ENCODE data around the gene CCNO.

Gene CCNO

GRCh38 chr5:55222092-55222984 is 11.1 kb downstream of the CCNO start:
- TF ChIP-seq ZNF654 (tag by site-specific recombination; IDR thresholded peaks at IDR 0.05; ENCODE audit: low read depth): no peak
- TF ChIP-seq ZNF155 (tag by site-specific recombination; IDR thresholded peaks at IDR 0.05): no peak
- no peak for TF ChIP-seq ZNF140 (tag by site-specific recombination; IDR thresholded peaks at IDR 0.05)
- no peak for TF ChIP-seq ZFP69B (tag by site-specific recombination; IDR thresholded peaks at IDR 0.05)
- TF ChIP-seq ZBTB1 (tag by site-specific recombination; IDR thresholded peaks at IDR 0.05): no peak
- no peak for TF ChIP-seq TSHZ1 (tag by site-specific recombination; IDR thresholded peaks at IDR 0.05; ENCODE audit: borderline replicate concordance)
- no peak for TF ChIP-seq ZNF223 (tag by site-specific recombination; IDR thresholded peaks at IDR 0.05)
- TF ChIP-seq ZBTB48 (tag by site-specific recombination; IDR thresholded peaks at IDR 0.05): no peak
- no peak for TF ChIP-seq ZNF677 (tag by site-specific recombination; IDR thresholded peaks at IDR 0.05)
- no peak for TF ChIP-seq ZNF76 (tag by site-specific recombination; IDR thresholded peaks at IDR 0.05; ENCODE audit: borderline replicate concordance, low read depth)
- TF ChIP-seq ZNF37A (tag by site-specific recombination; IDR thresholded peaks at IDR 0.05): no peak
- TF ChIP-seq MEIS1 (CRISPR knock-in tag; IDR thresholded peaks at IDR 0.05; ENCODE audit: borderline replicate concordance): no peak
- no peak for TF ChIP-seq ZBTB11 (tag by site-specific recombination; conservative IDR thresholded peaks at IDR 0.05; ENCODE audit: low read depth)
- TF ChIP-seq SP7 (tag by site-specific recombination; IDR thresholded peaks at IDR 0.05): no peak
- no peak for TF ChIP-seq ZNF274 (IDR thresholded peaks at IDR 0.05; ENCODE audit: low read length)
- TF ChIP-seq ZNF274 (tag by site-specific recombination; IDR thresholded peaks at IDR 0.05; ENCODE audit: borderline replicate concordance): no peak
- no peaks in the 10 kb centered on the region for H3K9me3 ChIP-seq (ENCODE audit: control insufficient read depth, insufficient read depth, low read depth, low read length)
- CTCF ChIA-PET: interaction anchor here (0.6 kb wide), 1 partner anchor 7 kb away, joined by 3 read pairs; no protein-coding TSS in a partner anchor
- H3K4me1 ChIP-seq (ENCODE audit: control insufficient read depth, insufficient read depth, low read length): no peaks in the 10 kb centered on the region; the same call in 1 of the 2 replicates
- peaks cover 0 to 21% of the 10 kb centered on the region in 2 experiments; a peak in 1 of 3 replicates for H3K36me3 ChIP-seq (ENCODE audit: control insufficient read depth in 2 of 2, insufficient read depth in 1 of 2, low read length in 2 of 2)
- no peak overlapping the region for H3K27ac ChIP-seq (ENCODE audit: extremely low read depth, low read depth, low read length)
- POLR2A ChIA-PET: no interaction called here
- H3K4me3 ChIP-seq (ENCODE audit: low read depth, low read length): no peak overlapping the region

GRCh38 chr5:55220433-55221185 is 12.8 kb downstream of the CCNO start:
- Histone ChIP-seq H3K9me3 (ENCODE audit: control insufficient read depth, insufficient read depth, low read depth, low read length) (no peaks in the 10 kb centered on the region), H3K4me3 (ENCODE audit: low read depth, low read length) (no peak overlapping the region), H3K4me1 (ENCODE audit: control insufficient read depth, insufficient read depth, low read length) (no peaks in the 10 kb centered on the region), H3K27ac (ENCODE audit: extremely low read depth, low read depth, low read length) (no peak overlapping the region), H3K36me3 (ENCODE audit: control insufficient read depth in 2 of 2, insufficient read depth in 1 of 2, low read length in 2 of 2) (peaks cover 0 to 21% of the 10 kb centered on the region in 2 experiments; a peak in 1 of 3 replicates)
- ChIA-PET CTCF (interaction anchor here (0.6 kb wide), 1 partner anchor 8 kb away, joined by 3 read pairs; no protein-coding TSS in a partner anchor), POLR2A (no interaction called here)
- TF ChIP-seq, protein P1, sequence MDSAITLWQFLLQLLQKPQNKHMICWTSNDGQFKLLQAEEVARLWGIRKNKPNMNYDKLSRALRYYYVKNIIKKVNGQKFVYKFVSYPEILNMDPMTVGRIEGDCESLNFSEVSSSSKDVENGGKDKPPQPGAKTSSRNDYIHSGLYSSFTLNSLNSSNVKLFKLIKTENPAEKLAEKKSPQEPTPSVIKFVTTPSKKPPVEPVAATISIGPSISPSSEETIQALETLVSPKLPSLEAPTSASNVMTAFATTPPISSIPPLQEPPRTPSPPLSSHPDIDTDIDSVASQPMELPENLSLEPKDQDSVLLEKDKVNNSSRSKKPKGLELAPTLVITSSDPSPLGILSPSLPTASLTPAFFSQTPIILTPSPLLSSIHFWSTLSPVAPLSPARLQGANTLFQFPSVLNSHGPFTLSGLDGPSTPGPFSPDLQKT (IDR thresholded peaks at IDR 0.05; ENCODE audit: borderline replicate concordance, low read depth, low read length): no peak
- no peak for TF ChIP-seq ZNF175 (tag by site-specific recombination; IDR thresholded peaks at IDR 0.05)
- TF ChIP-seq ATF2 (tag by site-specific recombination; IDR thresholded peaks at IDR 0.05; ENCODE audit: low read depth): no peak
- TF ChIP-seq ZNF433 (tag by site-specific recombination; IDR thresholded peaks at IDR 0.05; ENCODE audit: low read depth): no peak
- no peak for TF ChIP-seq ZNF350 (tag by site-specific recombination; IDR thresholded peaks at IDR 0.05)
- TF ChIP-seq, protein P2, sequence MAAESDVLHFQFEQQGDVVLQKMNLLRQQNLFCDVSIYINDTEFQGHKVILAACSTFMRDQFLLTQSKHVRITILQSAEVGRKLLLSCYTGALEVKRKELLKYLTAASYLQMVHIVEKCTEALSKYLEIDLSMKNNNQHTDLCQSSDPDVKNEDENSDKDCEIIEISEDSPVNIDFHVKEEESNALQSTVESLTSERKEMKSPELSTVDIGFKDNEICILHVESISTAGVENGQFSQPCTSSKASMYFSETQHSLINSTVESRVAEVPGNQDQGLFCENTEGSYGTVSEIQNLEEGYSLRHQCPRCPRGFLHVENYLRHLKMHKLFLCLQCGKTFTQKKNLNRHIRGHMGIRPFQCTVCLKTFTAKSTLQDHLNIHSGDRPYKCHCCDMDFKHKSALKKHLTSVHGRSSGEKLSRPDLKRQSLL (tag by site-specific recombination; IDR thresholded peaks at IDR 0.05): no peak
- TF ChIP-seq ZNF416 (tag by site-specific recombination; IDR thresholded peaks at IDR 0.05): no peak

Measured in HEK293 (cell line).